GM12873 (cell line): ENCODE measurements around the gene TUBA3C.

Experiments
- TF ChIP-seq, protein P1 (sequence below): IDR thresholded peaks from 2 replicates; pipeline ENCODE4 v1.5.1; 2012; ENCODE audit warnings: low read depth, mild to moderate bottlenecking, moderate library complexity, low read length, control low read depth; ENCODE audit not compliant: insufficient read depth; ENCODE audit errors: missing control alignments

Gene TUBA3C

GRCh38 chr13:19150712-19151228 lies 30.9 kb downstream of the TUBA3C start:
- TF ChIP-seq, protein P1, sequence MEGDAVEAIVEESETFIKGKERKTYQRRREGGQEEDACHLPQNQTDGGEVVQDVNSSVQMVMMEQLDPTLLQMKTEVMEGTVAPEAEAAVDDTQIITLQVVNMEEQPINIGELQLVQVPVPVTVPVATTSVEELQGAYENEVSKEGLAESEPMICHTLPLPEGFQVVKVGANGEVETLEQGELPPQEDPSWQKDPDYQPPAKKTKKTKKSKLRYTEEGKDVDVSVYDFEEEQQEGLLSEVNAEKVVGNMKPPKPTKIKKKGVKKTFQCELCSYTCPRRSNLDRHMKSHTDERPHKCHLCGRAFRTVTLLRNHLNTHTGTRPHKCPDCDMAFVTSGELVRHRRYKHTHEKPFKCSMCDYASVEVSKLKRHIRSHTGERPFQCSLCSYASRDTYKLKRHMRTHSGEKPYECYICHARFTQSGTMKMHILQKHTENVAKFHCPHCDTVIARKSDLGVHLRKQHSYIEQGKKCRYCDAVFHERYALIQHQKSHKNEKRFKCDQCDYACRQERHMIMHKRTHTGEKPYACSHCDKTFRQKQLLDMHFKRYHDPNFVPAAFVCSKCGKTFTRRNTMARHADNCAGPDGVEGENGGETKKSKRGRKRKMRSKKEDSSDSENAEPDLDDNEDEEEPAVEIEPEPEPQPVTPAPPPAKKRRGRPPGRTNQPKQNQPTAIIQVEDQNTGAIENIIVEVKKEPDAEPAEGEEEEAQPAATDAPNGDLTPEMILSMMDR: no peak

DNA sequence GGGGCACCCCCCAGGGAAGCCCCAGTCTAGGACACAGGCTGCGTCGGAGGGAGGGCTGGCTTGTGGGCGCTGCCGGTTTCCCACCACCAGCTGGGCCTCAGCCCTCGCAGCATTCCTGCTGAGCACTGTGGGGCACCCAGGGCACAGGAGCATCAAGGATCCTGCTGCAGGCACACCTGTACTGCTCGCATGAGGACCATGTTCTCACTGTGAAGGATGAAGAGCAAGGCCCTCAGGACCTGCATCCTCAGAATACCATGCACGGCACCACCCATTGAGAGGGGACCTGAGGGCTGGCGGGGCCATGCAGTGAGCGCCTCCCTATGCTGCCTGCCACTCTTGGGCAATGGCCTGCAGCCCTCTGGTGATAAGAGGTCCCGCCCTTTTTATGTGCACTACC lies 31.4 kb downstream of the TUBA3C start:
- TF ChIP-seq, protein P1: no peak

- TF ChIP-seq, protein P1: no peak
These were observed 33.1 kb downstream of the TUBA3C start for GRCh38 chr13:19148561-19148960.
